OCI-LY7 (cell line): ENCODE measurements around the gene RANBP17.

ENCODE experiments used
- CTCF ChIP-seq: fragments of 200-600 bp; sonication (generic); conservative IDR thresholded peaks from 2 replicates; pipeline ENCODE4 v1.5.1; 2014; ENCODE audit warnings: mild to moderate bottlenecking, antibody characterized with exemption, low read length, moderate library complexity, mixed read lengths
- EZH2phosphoT487 ChIP-seq: fragments of 200-600 bp; sonication (generic); IDR thresholded peaks from 2 replicates; pipeline ENCODE4 v1.6.1; 2018; ENCODE audit warnings: low read depth, borderline replicate concordance, mild to moderate bottlenecking, mixed run types, antibody characterized with exemption, low read length, moderate library complexity, mixed read lengths

GRCh38 chr5:170826117-170826516 lies 35.7 kb upstream of the RANBP17 start:
- TF ChIP-seq CTCF (no peak), EZH2phosphoT487 (no peak)
